IMR-90 (cell line): ENCODE results near the gene AMBRA1. TPM values are rescaled to one million over a fixed set of nuclear protein-coding genes. Genes with fewer than 3 reads are reported as not detected.
A peak's percentile ranks its signal among the peaks of the same experiment; 100 is the strongest.

Experiments
- ATAC-seq: fragments of 200-7000 bp; cut with Tn5 transposase; 2 replicates; pipeline ENCODE4 v1.9.1; 2020; ENCODE audit warnings: low read depth, mild to moderate bottlenecking, moderate library complexity
- BruUV-seq: library from RNA; stranded (reverse); fragments of 400-500 nt; replicated peaks from 2 replicates; lab custom pipeline; 2021; lab: Mats Ljungman, UMichigan
- CTCF ChIA-PET: fragments of 300-600 bp; formaldehyde crosslinking; extraction: SDS; loops from one replicate; lab custom pipeline; 2021; ENCODE audit warnings: antibody characterized with exemption; lab: Yijun Ruan, JAX
- POLR2A ChIA-PET: fragments of 300-600 bp; sonication (Branson Sonifier 250); formaldehyde crosslinking; loops from one replicate; lab custom pipeline; 2022; ENCODE audit warnings: antibody characterized with exemption; ENCODE audit not compliant: unreplicated experiment; lab: Charles Lee
- DNase-seq: peaks from one replicate; pipeline ENCODE4 v3.0.0; 2013
- H2AFZ ChIP-seq: replicated peaks from 2 replicates; pipeline ENCODE3; 2013; ENCODE audit warnings: low read length, mild to moderate bottlenecking; ENCODE audit not compliant: poor library complexity
- H2AK5ac ChIP-seq: 2 replicates; pipeline ENCODE4 v1.6.1; 2013; ENCODE audit warnings: low read depth, low read length, inconsistent platforms
- H2AK9ac ChIP-seq: replicated peaks from 2 replicates; pipeline ENCODE3; 2013; ENCODE audit warnings: mild to moderate bottlenecking, low read depth, low read length, moderate library complexity; ENCODE audit not compliant: poor library complexity
- H2BK120ac ChIP-seq: 2 replicates; pipeline ENCODE4 v1.6.1; 2013; ENCODE audit warnings: low read depth, low read length, inconsistent platforms
- H2BK15ac ChIP-seq: 3 replicates; pipeline ENCODE4 v1.6.1; 2013; ENCODE audit warnings: low read depth, low read length, inconsistent platforms
- H2BK20ac ChIP-seq: 2 replicates; pipeline ENCODE4 v1.6.1; 2013; ENCODE audit warnings: low read depth, mild to moderate bottlenecking, inconsistent platforms, low read length, moderate library complexity
- H2BK5ac ChIP-seq: 2 replicates; pipeline ENCODE4 v1.6.1; 2013; ENCODE audit warnings: mild to moderate bottlenecking, low read depth, low read length, inconsistent platforms; ENCODE audit not compliant: poor library complexity, severe bottlenecking
- H3K14ac ChIP-seq: replicated peaks from 2 replicates; pipeline ENCODE4 v1.6.1; 2013; ENCODE audit warnings: low read depth, low read length, inconsistent platforms
- H3K18ac ChIP-seq: 2 replicates; pipeline ENCODE4 v1.6.1; 2013; ENCODE audit warnings: low read depth, low read length, control low read depth
- H3K23ac ChIP-seq: 2 replicates; pipeline ENCODE4 v1.6.1; 2013; ENCODE audit warnings: low read depth, low read length, inconsistent platforms
- H3K27ac ChIP-seq: 2 replicates; pipeline ENCODE4 v1.5.1; 2013; ENCODE audit warnings: mild to moderate bottlenecking, control low read depth, low read length; ENCODE audit not compliant: insufficient read depth
- H3K27me3 ChIP-seq: 2 replicates; pipeline ENCODE4 v1.6.1; 2013; ENCODE audit warnings: low read length; ENCODE audit not compliant: control insufficient read depth, insufficient read depth
- H3K36me3 ChIP-seq: 2 replicates; pipeline ENCODE4 v1.6.1; 2013; ENCODE audit warnings: low read length, mixed read lengths; ENCODE audit not compliant: control insufficient read depth, insufficient read depth
- H3K4ac ChIP-seq: 2 replicates; pipeline ENCODE4 v1.6.1; 2013; ENCODE audit warnings: low read depth, low read length, inconsistent platforms
- H3K4me1 ChIP-seq: 2 replicates; pipeline ENCODE4 v1.6.1; 2013; ENCODE audit warnings: low read length, mixed read lengths; ENCODE audit not compliant: control insufficient read depth, insufficient read depth
- H3K4me2 ChIP-seq: 2 replicates; pipeline ENCODE4 v1.6.1; 2013; ENCODE audit warnings: low read depth, mild to moderate bottlenecking, control low read depth, low read length, moderate library complexity
- H3K4me3 ChIP-seq: 2 replicates; pipeline ENCODE4 v1.5.1; 2013; ENCODE audit warnings: low read depth, mild to moderate bottlenecking, control low read depth, low read length, moderate library complexity; ENCODE audit not compliant: insufficient read depth
- H3K56ac ChIP-seq: 2 replicates; pipeline ENCODE4 v1.6.1; 2013; ENCODE audit warnings: low read length, inconsistent platforms; ENCODE audit not compliant: insufficient read depth; ENCODE audit errors: extremely low read depth
- H3K79me1 ChIP-seq, 2 experiments: 2 replicates each; pipeline ENCODE4 v1.6.1; 2013; ENCODE audit warnings: low read length in 2 of 2, inconsistent platforms in 1 of 2, low read depth in 1 of 2
- H3K9ac ChIP-seq: 2 replicates; pipeline ENCODE4 v1.6.1; 2013; ENCODE audit warnings: low read depth, low read length, control low read depth
- H3K9me1 ChIP-seq: 2 replicates; pipeline ENCODE4 v1.6.1; 2013; ENCODE audit warnings: low read length, inconsistent platforms; ENCODE audit not compliant: insufficient read depth
- H3K9me3 ChIP-seq: 2 replicates; pipeline ENCODE4 v1.6.1; 2013; ENCODE audit warnings: low read length; ENCODE audit not compliant: control insufficient read depth, insufficient read depth
- H4K20me1 ChIP-seq: 2 replicates; pipeline ENCODE4 v1.6.1; 2013; ENCODE audit warnings: low read length, inconsistent platforms; ENCODE audit not compliant: insufficient read depth
- H4K5ac ChIP-seq: 2 replicates; pipeline ENCODE4 v1.6.1; 2013; ENCODE audit warnings: mild to moderate bottlenecking, low read depth, low read length, control low read depth
- H4K8ac ChIP-seq, 2 experiments: 2 replicates each; pipeline ENCODE4 v1.6.1; 2013; ENCODE audit warnings: low read depth in 2 of 2, low read length in 2 of 2, control low read depth in 1 of 2, inconsistent platforms in 1 of 2
- H4K91ac ChIP-seq: 2 replicates; pipeline ENCODE4 v1.6.1; 2013; ENCODE audit warnings: low read depth, low read length, inconsistent platforms; ENCODE audit not compliant: insufficient read depth
- BHLHE40 ChIP-seq: fragments of 150-350 bp; IDR thresholded peaks from 2 replicates; pipeline ENCODE4 v1.6.1; 2016; ENCODE audit warnings: mild to moderate bottlenecking, low read depth, low read length
- CEBPB ChIP-seq: IDR thresholded peaks from 2 replicates; pipeline ENCODE4 v1.6.1; 2012; ENCODE audit warnings: low read depth, low read length, improper control_type of control experiment
- CHD1 ChIP-seq: IDR thresholded peaks from 2 replicates; pipeline ENCODE4 v1.6.1; 2012; ENCODE audit warnings: low read depth, low read length, improper control_type of control experiment
- FOS ChIP-seq: fragments of 150-350 bp; IDR thresholded peaks from 2 replicates; pipeline ENCODE4 v1.6.1; 2016; ENCODE audit warnings: low read depth, low read length
- MAFK ChIP-seq: IDR thresholded peaks from 2 replicates; pipeline ENCODE4 v1.6.1; 2012; ENCODE audit warnings: low read depth, low read length, improper control_type of control experiment
- MXI1 ChIP-seq: IDR thresholded peaks from 2 replicates; pipeline ENCODE4 v1.6.1; 2012; ENCODE audit warnings: low read depth, mild to moderate bottlenecking, low read length, moderate library complexity, borderline replicate concordance
- NFE2L2 ChIP-seq: fragments of 150-350 bp; IDR thresholded peaks from 2 replicates; pipeline ENCODE4 v1.6.1; 2016; ENCODE audit warnings: low read depth, mild to moderate bottlenecking, low read length
- POLR2A ChIP-seq: IDR thresholded peaks from 2 replicates; pipeline ENCODE4 v1.6.1; 2012; ENCODE audit warnings: mild to moderate bottlenecking, low read depth, low read length
- RCOR1 ChIP-seq: IDR thresholded peaks from 2 replicates; pipeline ENCODE4 v1.6.1; 2012; ENCODE audit warnings: mild to moderate bottlenecking, low read length, improper control_type of control experiment; ENCODE audit not compliant: insufficient replicate concordance
- RFX5 ChIP-seq: IDR thresholded peaks from 2 replicates; pipeline ENCODE4 v1.8.0; 2012; ENCODE audit warnings: low read depth, mild to moderate bottlenecking, low read length, moderate library complexity
- SMC3 ChIP-seq: fragments of 150-350 bp; IDR thresholded peaks from 2 replicates; pipeline ENCODE4 v1.6.1; 2016; ENCODE audit warnings: low read depth, mild to moderate bottlenecking, antibody characterized with exemption, low read length, moderate library complexity
- USF2 ChIP-seq: fragments of 150-350 bp; IDR thresholded peaks from 2 replicates; pipeline ENCODE4 v1.6.1; 2017; ENCODE audit warnings: mild to moderate bottlenecking, antibody characterized with exemption, low read length, low read depth
- WGBS, 2 experiments: methylation state at CpG; one replicate each; pipeline versions ENCODE4 v1.1.5 to v1.1.7; 2013; ENCODE audit warnings: missing lambda C conversion rate in 2 of 2; ENCODE audit not compliant: insufficient read length in 1 of 2; ENCODE audit errors: extremely low coverage in 2 of 2; 5-methylcytosine and 5-hydroxymethylcytosine counted together
- dilution Hi-C: fragments of 300-500 bp; cut with HindIII; formaldehyde crosslinking; loops from one replicate; pipeline ENCODE4 v1.14.3; 2018; ENCODE audit warnings: low sequenced_read_pairs; ENCODE audit not compliant: unreplicated experiment
- in situ Hi-C: fragments of 300-500 bp; cut with MboI; formaldehyde crosslinking; loops from 3 replicates; pipeline ENCODE4 v1.14.3; 2019; ENCODE audit warnings: low sequenced_read_pairs, inconsistent platforms, mixed read lengths
- intact Hi-C: fragments of 100-400 bp; cut with micrococcal nuclease; formaldehyde crosslinking; loops from 2 replicates; pipeline ENCODE4 v1.10.0; 2022
- polyA plus RNA-seq, 3 experiments: library from polyadenylated mRNA; depleted of rRNA; stranded (reverse); fragments of >200 nt; gene quantifications; 2 replicates each; pipeline ENCODE4 v1.2.3, GENCODE V29; 2012; ENCODE audit warnings: low replicate concordance in 1 of 3
- total RNA-seq: library from RNA; depleted of rRNA; stranded (reverse); fragments of >200 nt; gene quantifications from 2 replicates; pipeline ENCODE4 v1.2.3, GENCODE V29; 2012
- TF ChIP-seq, protein P1 (sequence below): fragments of 150-350 bp; IDR thresholded peaks from 2 replicates; pipeline ENCODE4 v1.6.1; 2016; ENCODE audit warnings: low read depth, mild to moderate bottlenecking, low read length, moderate library complexity, borderline replicate concordance

The AMBRA1 gene
- total and polyA plus RNA-seq, 2 of the 4 experiments (the other 2 are of a cell fraction) = 9.4 to 18.3 TPM

GRCh38 chr11:46387919-46388618 is 205.8 kb downstream of the AMBRA1 start:
- Histone ChIP-seq H3K9me1 (0 out of 2 replicates have a peak, but pooled peaks cover 5% of the 10 kb centered on the region), H2AK9ac (peak overlapping the region; percentile 51), H3K36me3 (no peaks in the 10 kb centered on the region), H2AFZ (peak overlapping the region; percentile 79), H3K56ac (no peak overlapping the region), H3K9me3 (no peaks in the 10 kb centered on the region), H3K18ac (no peak overlapping the region), H3K9ac (no peak overlapping the region), H3K4me1 (peaks cover 8% of the 10 kb centered on the region; the same call in 1 of the 2 replicates), H4K20me1 (peaks cover 14% of the 10 kb centered on the region), H4K8ac (no peak overlapping the region), H3K79me1 (peaks cover 0 to 5% of the 10 kb centered on the region in 2 experiments; a peak in 2 of 4 replicates), H3K23ac (no peak overlapping the region), H4K91ac (no peak overlapping the region), H3K27ac (no peak overlapping the region), H3K4ac (no peak overlapping the region), H4K5ac (no peak overlapping the region), H3K14ac (no peak overlapping the region), H3K4me2 (no peak overlapping the region), H2BK5ac (no peak overlapping the region), H3K27me3 (peaks cover 33% of the 10 kb centered on the region), H2AK5ac (no peak overlapping the region), H2BK120ac (no peak overlapping the region), H2BK15ac (no peak overlapping the region), H3K4me3 (no peak overlapping the region), H2BK20ac (no peak overlapping the region)
- CTCF ChIA-PET = interaction anchor here (0.7 to 2.3 kb wide), 5 partner anchors 134 to 230 kb away, joined by 3 to 12 read pairs (median 3); no protein-coding TSS in a partner anchor
- dilution Hi-C loops = no loop called here
- TF ChIP-seq MAFK (no peak), FOS (no peak), POLR2A (no peak), SMC3 (no peak), MXI1 (no peak), CEBPB (no peak), RCOR1 (no peak), NFE2L2 (no peak), CHD1 (no peak), RFX5 (no peak), USF2 (no peak), BHLHE40 (no peak)
- TF ChIP-seq, protein P1, sequence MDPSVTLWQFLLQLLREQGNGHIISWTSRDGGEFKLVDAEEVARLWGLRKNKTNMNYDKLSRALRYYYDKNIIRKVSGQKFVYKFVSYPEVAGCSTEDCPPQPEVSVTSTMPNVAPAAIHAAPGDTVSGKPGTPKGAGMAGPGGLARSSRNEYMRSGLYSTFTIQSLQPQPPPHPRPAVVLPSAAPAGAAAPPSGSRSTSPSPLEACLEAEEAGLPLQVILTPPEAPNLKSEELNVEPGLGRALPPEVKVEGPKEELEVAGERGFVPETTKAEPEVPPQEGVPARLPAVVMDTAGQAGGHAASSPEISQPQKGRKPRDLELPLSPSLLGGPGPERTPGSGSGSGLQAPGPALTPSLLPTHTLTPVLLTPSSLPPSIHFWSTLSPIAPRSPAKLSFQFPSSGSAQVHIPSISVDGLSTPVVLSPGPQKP = no peak
- WGBS, 2 experiments = 40% methylated on average over 3 of the region's 24 CpGs; no CpG with 5 or more reads in 1 of the 2 experiments
- no TSS peak for BruUV-seq
- ATAC-seq (no peak), DNase-seq (no peak)
- in situ Hi-C loops = no loop called here
- POLR2A ChIA-PET = interaction anchor here (0.5 kb wide), 1 partner anchor 270 kb away, joined by 9 read pairs; no protein-coding TSS in a partner anchor
- intact Hi-C loops = loop anchor here (10.0 kb wide), 1 partner anchor 297 kb away; no protein-coding TSS in a partner anchor
